Left renal pelvis (tissue), 4 donors: ENCODE measurements around the gene GOLGA6B. TPM values are rescaled to one million over a fixed set of nuclear protein-coding genes. Genes with fewer than 3 reads are reported as not detected.
"Not testable (repeated sequence)": the region's sequence is repeated elsewhere in the genome, so short reads cannot be mapped to it uniquely, and the experiment has no call there.

ENCODE experiments used
- DNase-seq, 4 donors: peaks; one replicate each; pipeline ENCODE4 v3.0.0-alpha.2; 2013; ENCODE audit warnings: low read depth in 4 of 4, low spot score in 3 of 4
- polyA plus RNA-seq, 4 donors: library from polyadenylated mRNA; unstranded; fragments of 120-200 nt; gene quantifications; one replicate each; pipeline ENCODE4 v1.2.1, GENCODE V29; 2013; ENCODE audit not compliant: insufficient read length in 4 of 4

Gene GOLGA6B
- polyA plus RNA-seq, 4 donors = 0.55 to 1.1 TPM; not detected in 2

GRCh38 chr15:72661081-72661480, 6.6 kb downstream of the GOLGA6B start:
- not testable (repeated sequence) for DNase-seq

GRCh38 chr15:72663931-72664330, 9.4 kb downstream of the GOLGA6B start:
- DNase-seq = not testable (repeated sequence)

- not testable (repeated sequence) for DNase-seq
Observed at GRCh38 chr15:72665706-72666105, 11.2 kb downstream of the GOLGA6B start.

DNA sequence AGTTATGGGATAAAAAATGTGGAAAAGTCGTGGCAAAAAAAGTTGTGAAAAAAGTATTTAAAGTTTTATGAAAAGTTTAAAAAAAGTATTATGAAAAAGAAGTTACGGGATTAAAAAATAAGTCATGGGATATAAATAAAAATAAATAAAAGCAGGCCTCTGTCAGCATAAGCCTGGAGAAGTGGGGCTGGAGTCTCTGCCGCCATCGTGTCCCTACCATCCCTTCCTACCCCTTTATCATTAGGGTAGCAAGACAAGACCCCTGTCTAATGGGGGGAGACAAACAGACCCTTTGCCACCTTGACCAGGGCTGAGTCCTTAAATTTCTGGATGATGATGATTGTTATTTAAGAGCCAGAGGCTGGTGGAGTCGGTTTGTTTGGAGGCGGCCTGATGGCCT, 15.3 kb downstream of the GOLGA6B start:
- DNase-seq = not testable (repeated sequence)

GRCh38 chr15:72670656-72671352, 16.3 kb downstream of the GOLGA6B start:
- peak; percentile 28 to 61 (median 45) for DNase-seq

- no peak for DNase-seq
Observed at GRCh38 chr15:72671525-72671924, 17.0 kb downstream of the GOLGA6B start.

DNA sequence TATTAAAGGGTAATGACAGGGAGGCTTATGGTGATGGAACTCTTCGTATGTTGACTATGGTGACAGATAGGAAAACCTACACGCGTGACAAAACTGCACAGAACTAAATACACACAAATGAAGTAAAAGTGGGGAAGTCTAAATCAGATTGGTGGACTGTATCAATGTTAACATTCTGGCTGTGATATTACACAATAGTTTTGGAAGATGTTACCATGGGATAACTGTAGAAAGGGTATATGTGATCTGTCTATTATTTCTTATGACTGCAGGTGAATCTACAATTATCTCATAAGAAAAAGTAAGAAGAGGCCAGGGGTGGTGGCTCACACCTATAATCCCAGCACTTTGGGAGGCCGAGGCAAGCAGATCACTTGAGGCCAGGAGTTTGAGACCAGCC, 22.3 kb downstream of the GOLGA6B start:
- DNase-seq = no peak

GRCh38 chr15:72680931-72681330, 26.4 kb downstream of the GOLGA6B start:
- DNase-seq = no peak

DNA sequence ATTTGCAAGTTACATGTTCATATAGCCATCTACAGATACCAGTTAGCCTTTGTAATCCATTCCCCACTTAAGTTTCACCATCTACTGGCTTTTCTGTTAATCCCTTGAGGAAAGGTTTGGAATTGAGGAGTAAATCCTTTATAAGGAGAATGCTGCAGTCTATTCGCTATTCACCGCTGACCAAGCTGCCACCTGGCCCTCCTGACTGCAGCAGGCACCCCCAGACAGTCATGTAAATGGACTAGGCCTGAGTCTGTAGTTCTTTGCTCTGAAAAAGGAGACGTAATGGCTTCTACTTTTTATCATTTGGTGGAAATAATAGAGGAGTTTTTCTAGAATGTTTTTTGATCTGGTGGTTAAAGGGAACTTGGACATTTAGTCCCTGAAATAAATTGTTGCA, 28.3 kb downstream of the GOLGA6B start:
- DNase-seq = no peak

GRCh38 chr15:72685301-72685924, 30.9 kb downstream of the GOLGA6B start:
- no peak for DNase-seq

DNA sequence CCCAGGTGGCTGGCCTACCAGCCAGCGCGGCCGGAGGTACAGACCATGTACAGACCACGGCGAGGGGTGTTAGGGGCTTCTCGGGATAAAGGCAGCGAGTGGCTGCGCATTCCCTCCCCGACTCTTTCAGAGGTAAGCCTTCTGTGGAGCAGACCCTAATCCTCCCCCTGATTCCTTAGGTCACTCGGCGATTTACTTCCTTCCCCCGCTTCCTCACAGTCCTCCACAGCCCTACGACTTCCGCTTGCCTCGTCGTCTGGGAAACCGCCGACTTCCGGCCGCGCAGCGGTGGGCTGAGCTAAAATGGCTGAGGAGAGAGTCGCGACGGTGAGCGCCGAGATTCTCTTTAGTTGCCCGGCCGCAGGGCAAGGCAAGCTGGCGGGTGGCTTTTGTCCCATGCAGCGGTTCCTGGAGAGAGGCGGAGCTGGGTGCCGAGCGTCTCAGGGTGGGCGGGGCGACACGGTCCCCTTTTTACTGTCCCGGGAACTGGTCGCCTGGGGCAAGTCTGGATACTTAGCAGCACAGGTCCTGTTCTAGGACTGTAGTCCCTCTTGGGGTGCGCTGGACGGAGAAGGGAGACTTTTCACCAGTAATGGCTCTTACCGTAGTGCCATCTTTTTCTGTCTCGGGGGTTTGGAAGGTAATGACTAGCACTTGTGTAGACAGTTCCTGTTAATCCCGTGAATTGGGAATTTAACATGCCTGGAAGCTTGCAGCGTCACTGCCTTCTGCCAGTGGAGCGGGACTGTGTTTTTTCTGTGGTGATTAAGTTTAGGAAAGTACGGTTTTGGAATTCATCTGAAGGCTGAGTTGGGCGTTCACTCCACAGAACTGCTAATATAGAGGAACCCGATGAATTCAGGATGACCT, 31.7 kb downstream of the GOLGA6B start, which contains the start of the genes BBS4 and HIGD2B:
TSS of gene BBS4 (plus strand) at position 283 of the 870 bp plus-strand sequence. CDS start at position 304, 21 bp downstream.
TSS of gene HIGD2B (minus strand) at position 258 of the 870 bp plus-strand sequence. CDS start 9,808 bp downstream, outside the sequence.
- peak; percentile 89 to 91 (median 90) for DNase-seq

DNA sequence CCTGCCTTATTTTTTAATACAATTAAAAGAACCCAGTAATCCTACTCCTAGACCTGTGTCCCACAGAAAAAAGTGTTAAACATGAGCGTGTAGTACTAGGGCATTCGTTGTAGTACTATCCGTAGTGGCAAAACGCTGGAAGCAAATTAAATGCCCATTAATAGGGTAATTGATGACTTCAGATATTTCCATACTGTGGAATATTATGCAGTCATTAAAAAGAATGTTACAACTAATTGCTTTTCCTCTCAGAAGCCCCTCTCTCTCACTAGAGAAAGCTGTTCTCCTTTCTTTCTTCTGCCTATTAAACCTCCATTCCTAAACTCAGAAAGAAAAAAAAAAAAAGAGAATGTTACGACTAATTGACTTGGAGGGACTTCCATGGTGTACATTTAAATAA, 34.2 kb downstream of the GOLGA6B start:
- no peak for DNase-seq

GRCh38 chr15:72690938-72691337, 36.4 kb downstream of the GOLGA6B start:
- no peak for DNase-seq

DNA sequence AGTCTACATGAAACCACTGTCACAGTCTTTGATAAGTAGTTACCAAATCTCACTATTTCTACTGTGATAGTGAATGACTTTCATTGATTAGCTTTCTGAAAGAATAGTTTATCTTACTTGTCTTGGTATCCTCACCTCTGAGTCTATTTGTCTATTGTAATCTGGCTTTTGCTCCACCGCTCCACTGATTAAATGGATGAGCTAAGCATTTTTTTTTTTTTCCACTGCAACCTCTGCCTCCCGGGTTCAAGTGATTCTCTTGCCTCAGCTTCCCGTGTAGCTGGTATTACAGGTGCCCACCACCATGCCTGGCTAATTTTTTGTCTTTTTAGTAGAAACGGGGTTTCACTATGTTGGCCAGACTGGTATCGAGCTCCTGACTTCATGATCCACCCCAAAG, 44.4 kb downstream of the GOLGA6B start:
- no peak for DNase-seq

DNA sequence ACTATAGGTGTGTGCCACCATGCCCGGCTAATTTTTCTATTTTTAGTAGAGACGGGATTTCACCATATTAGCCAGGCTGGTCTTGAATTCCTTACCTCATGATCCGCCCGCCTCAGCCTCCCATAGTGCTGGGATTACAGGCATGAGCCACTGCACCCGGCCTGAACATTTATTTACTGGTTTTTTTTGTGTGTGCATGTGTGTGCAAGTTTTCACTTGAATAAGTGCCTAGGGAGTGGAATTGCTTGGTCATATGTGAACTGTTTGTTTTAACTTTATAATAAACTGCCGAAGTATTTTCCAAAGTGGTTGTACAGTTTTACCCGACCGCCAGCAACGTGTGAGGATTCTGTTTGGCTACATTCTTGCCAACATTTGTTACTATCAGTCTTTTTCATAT, 45.6 kb downstream of the GOLGA6B start:
- no peak for DNase-seq

DNA sequence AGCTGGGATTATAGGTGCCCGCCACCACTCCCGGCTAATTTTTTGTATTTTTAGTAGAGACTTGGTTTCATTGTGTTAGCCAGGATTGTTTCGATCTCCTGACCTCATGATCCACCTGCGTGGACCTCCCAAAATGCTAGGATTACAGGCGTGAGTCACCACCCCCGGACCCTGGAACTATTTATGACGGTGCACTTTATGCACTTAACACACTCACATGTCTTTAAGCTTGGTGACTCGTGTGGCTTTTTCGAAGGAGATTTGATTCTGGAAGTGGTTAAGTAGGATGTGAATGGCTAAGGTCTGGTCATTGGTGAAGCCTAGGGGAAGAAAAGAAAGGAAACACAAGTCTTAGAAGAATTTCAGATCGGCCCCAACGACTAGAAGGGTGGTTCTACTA, 51.8 kb downstream of the GOLGA6B start:
- no peak for DNase-seq

GRCh38 chr15:72708551-72709303, 54.2 kb downstream of the GOLGA6B start:
- not testable (repeated sequence) for DNase-seq
